OCI-LY3 (cell line): Measurements from ENCODE around the gene GEMIN8.

Source experiments
- H2AFZ ChIP-seq: fragments of 200-600, 300-600 bp; shearing (Covaris generic); 2 replicates; pipeline ENCODE4 v1.6.0; 2014; ENCODE audit warnings: antibody characterized with exemption, low read depth, low read length
- H3K27ac ChIP-seq: fragments of 200-600, 300-600 bp; sonication (generic); 2 replicates; pipeline ENCODE4 v1.5.1; 2014; ENCODE audit warnings: mild to moderate bottlenecking, low read length, moderate library complexity, mixed read lengths
- H3K27me3 ChIP-seq: fragments of 200-600, 300-600 bp; sonication (generic); 2 replicates; pipeline ENCODE4 v1.6.1; 2014; ENCODE audit warnings: low read depth, low read length, mixed read lengths
- H3K36me3 ChIP-seq: fragments of 200-600, 300-600 bp; sonication (generic); replicated peaks from 2 replicates; pipeline ENCODE3; 2014; ENCODE audit warnings: low read depth, low read length, mixed read lengths
- H3K4me1 ChIP-seq: fragments of 300-600, 200-600 bp; sonication (generic); 2 replicates; pipeline ENCODE4 v1.6.1; 2014; ENCODE audit warnings: low read length, mixed read lengths
- H3K4me2 ChIP-seq: fragments of 200-600, 300-600 bp; sonication (generic); 2 replicates; pipeline ENCODE4 v1.6.1; 2014; ENCODE audit warnings: low read length, mixed read lengths
- H3K4me3 ChIP-seq: fragments of 300-600, 200-600 bp; sonication (generic); 2 replicates; pipeline ENCODE4 v1.5.1; 2014; ENCODE audit warnings: antibody characterized with exemption, mild to moderate bottlenecking, low read length, moderate library complexity
- H3K79me2 ChIP-seq: fragments of 300-600, 200-600 bp; shearing (Covaris generic); 2 replicates; pipeline ENCODE4 v1.6.1; 2014; ENCODE audit warnings: mild to moderate bottlenecking, low read length, mixed read lengths
- H3K9ac ChIP-seq: fragments of 300-600, 200-600 bp; shearing (Covaris generic); 2 replicates; pipeline ENCODE4 v1.6.0; 2014; ENCODE audit warnings: mild to moderate bottlenecking, low read length, moderate library complexity
- H3K9me3 ChIP-seq: fragments of 200-600, 300-600 bp; shearing (Covaris generic); 2 replicates; pipeline ENCODE4 v1.6.1; 2014; ENCODE audit warnings: low read length, mixed read lengths; ENCODE audit not compliant: insufficient read depth
- H4K20me1 ChIP-seq: fragments of 200-600, 300-600 bp; sonication (generic); 2 replicates; pipeline ENCODE4 v1.6.1; 2016; ENCODE audit warnings: low read length, mixed read lengths; ENCODE audit not compliant: insufficient read depth
- EZH2phosphoT487 ChIP-seq: fragments of 200-600 bp; shearing (Covaris generic); IDR thresholded peaks from 2 replicates; pipeline ENCODE4 v1.6.1; 2018; ENCODE audit warnings: antibody characterized with exemption, mixed run types, low read depth
- TF ChIP-seq, protein P1 (sequence below): fragments of 200-600, 300-600 bp; sonication (generic); IDR thresholded peaks from 2 replicates; pipeline ENCODE4 v1.5.1; 2014; ENCODE audit warnings: antibody characterized with exemption, low read length, low read depth

GEMIN8 gene

DNA sequence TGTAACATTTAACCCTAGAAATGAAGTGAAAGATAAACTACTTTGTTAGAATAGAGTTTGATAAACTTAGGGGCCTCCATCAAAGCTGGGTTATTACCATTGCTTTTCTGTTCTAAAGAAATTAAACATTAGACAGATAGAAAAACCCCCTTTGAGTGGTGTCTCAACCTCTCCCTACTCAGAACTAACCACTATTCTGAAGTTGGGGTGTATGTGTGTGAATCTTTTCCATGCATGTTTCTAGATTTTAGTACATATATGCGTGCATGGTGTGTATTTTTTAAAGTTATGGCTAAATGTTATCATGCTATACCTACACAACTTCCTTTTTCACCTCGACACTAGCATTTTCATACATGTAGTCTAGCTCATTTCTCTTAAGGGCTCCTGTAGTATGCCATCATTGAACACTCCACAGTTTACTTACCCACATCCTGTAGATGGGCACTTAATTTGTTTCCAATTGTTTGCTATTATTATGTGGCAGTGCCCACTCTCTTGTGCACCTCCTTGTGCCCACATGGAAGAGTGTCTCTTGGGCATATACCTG, 25.7 kb downstream of the GEMIN8 start:
- Histone ChIP-seq H3K27ac (no peak overlapping the region), H3K4me2 (no peak overlapping the region), H3K4me3 (no peak overlapping the region), H3K9me3 (no peaks in the 10 kb centered on the region), H3K79me2 (no peaks in the 10 kb centered on the region), H3K9ac (no peak overlapping the region), H3K4me1 (no peaks in the 10 kb centered on the region), H3K36me3 (peaks cover 23% of the 10 kb centered on the region), H4K20me1 (no peaks in the 10 kb centered on the region), H2AFZ (no peak overlapping the region), H3K27me3 (no peaks in the 10 kb centered on the region)
- TF ChIP-seq, protein P1, sequence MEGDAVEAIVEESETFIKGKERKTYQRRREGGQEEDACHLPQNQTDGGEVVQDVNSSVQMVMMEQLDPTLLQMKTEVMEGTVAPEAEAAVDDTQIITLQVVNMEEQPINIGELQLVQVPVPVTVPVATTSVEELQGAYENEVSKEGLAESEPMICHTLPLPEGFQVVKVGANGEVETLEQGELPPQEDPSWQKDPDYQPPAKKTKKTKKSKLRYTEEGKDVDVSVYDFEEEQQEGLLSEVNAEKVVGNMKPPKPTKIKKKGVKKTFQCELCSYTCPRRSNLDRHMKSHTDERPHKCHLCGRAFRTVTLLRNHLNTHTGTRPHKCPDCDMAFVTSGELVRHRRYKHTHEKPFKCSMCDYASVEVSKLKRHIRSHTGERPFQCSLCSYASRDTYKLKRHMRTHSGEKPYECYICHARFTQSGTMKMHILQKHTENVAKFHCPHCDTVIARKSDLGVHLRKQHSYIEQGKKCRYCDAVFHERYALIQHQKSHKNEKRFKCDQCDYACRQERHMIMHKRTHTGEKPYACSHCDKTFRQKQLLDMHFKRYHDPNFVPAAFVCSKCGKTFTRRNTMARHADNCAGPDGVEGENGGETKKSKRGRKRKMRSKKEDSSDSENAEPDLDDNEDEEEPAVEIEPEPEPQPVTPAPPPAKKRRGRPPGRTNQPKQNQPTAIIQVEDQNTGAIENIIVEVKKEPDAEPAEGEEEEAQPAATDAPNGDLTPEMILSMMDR, result no peak
- TF ChIP-seq EZH2phosphoT487, result no peak

DNA sequence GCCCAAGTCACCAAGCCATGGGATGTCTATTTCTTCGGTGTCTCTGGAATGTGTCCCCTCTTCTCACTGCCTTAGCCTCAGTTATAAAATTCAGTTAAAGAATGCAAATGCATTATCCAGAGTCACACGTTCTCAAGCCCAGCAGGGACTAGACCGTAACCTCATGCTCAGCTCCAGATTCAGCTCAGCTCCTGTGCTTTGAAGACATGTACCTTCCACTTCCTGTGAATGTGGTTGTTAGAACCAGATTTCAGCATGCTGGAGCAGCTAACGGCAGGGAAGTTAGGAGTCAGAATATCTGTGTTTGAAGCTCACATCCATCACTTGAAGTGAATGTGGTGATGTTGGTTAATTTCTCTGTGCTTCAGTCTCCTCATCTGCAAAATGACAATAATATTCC, 26.7 kb downstream of the GEMIN8 start:
- Histone ChIP-seq H3K4me3 (no peak overlapping the region), H3K36me3 (peaks cover 18% of the 10 kb centered on the region), H3K79me2 (no peaks in the 10 kb centered on the region), H3K4me2 (no peak overlapping the region), H3K9ac (no peak overlapping the region), H3K9me3 (no peaks in the 10 kb centered on the region), H4K20me1 (no peaks in the 10 kb centered on the region), H3K27ac (no peak overlapping the region), H3K4me1 (no peaks in the 10 kb centered on the region), H3K27me3 (no peaks in the 10 kb centered on the region), H2AFZ (no peak overlapping the region)
- no peak for TF ChIP-seq EZH2phosphoT487
- TF ChIP-seq, protein P1, result no peak

DNA sequence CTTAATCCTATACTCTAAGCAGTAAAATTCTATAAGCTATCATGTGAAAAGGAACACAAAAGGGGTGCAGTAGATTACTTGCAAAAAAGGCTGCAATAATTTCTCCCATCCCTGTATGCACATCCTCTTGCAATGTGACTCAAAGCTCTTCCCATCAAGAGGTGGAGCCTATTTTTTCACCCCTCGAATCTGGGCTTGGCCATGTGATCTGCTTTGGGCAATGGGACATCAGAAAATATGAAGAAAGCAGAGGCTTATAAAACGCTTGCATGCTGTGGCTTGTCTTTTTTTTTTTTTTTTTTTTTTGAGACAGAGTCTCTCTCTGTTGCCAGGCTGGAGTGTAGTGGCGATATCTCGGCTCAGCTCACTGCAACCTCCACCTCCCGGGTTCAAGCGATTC, 33.0 kb downstream of the GEMIN8 start:
- Histone ChIP-seq H3K4me3 (no peak overlapping the region), H3K9me3 (no peaks in the 10 kb centered on the region), H3K27ac (no peak overlapping the region), H3K79me2 (no peaks in the 10 kb centered on the region), H4K20me1 (no peaks in the 10 kb centered on the region), H3K9ac (no peak overlapping the region), H3K4me1 (no peaks in the 10 kb centered on the region), H3K4me2 (no peak overlapping the region), H2AFZ (no peak overlapping the region), H3K27me3 (no peaks in the 10 kb centered on the region), H3K36me3 (peaks cover 3% of the 10 kb centered on the region)
- TF ChIP-seq, protein P1, result no peak
- no peak for TF ChIP-seq EZH2phosphoT487

DNA sequence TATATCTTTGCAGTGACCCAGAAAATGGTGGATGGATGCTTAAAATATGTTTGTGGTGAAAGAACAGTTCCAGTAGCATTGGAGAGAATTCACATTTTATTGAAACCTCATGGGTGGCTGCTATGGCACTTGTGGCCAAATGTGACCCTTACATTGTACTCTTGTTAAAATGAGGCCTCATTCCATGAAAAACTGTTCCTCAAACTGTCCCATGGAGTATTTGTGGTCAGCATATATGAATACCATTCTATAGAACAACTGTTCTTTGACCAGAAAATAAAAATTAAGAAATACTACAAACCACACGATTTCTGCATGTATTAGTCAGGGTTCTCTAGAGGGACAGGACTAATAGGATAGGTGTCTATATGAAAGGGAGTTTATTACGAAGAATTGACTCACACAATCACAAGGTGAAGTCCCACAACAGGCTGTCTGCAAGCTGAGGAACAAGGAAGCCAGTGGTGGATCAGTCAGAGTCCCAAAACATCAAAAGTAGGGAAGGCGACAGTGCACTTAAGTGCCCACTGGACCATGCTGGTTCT, 35.1 kb downstream of the GEMIN8 start:
- Histone ChIP-seq H3K27ac (no peak overlapping the region), H3K27me3 (no peaks in the 10 kb centered on the region), H3K9ac (no peak overlapping the region), H3K4me2 (no peak overlapping the region), H3K9me3 (no peaks in the 10 kb centered on the region), H4K20me1 (no peaks in the 10 kb centered on the region), H3K79me2 (no peaks in the 10 kb centered on the region), H2AFZ (no peak overlapping the region), H3K4me1 (no peaks in the 10 kb centered on the region), H3K36me3 (peaks cover 3% of the 10 kb centered on the region), H3K4me3 (no peak overlapping the region)
- TF ChIP-seq EZH2phosphoT487, result no peak
- TF ChIP-seq, protein P1, result no peak
